Right lobe of liver (tissue), 6 donors: Measurements from ENCODE around the gene PTPN7. TPM values are rescaled to one million over a fixed set of nuclear protein-coding genes. Genes with fewer than 3 reads are reported as not detected.
A peak's percentile ranks its signal among the peaks of the same experiment; 100 is the strongest.

Source experiments
- ATAC-seq, 4 donors: fragments of 200-7000 bp; cut with Tn5 transposase; one replicate each; pipeline ENCODE4 v1.9.1; 2020; ENCODE audit warnings: mild to moderate bottlenecking in 4 of 4, moderate library complexity in 4 of 4
- DNase-seq, 3 donors: peaks; one replicate each; pipeline ENCODE4 v3.0.0-alpha.2; 2020
- H3K27ac ChIP-seq, 3 donors: fragments of 200-600 bp; one replicate each; pipeline ENCODE4 v1.8.0; 2022
- H3K27me3 ChIP-seq, 2 donors: fragments of 200-600 bp; one replicate each; pipeline ENCODE4 v1.8.0; 2022
- H3K36me3 ChIP-seq, 4 donors: fragments of 200-600 bp; sonication (generic) in 1 of 4; one replicate each; pipeline versions ENCODE4 v1.5.1 to v1.8.0; 2017 to 2022; ENCODE audit warnings: control low read depth in 1 of 4
- H3K4me1 ChIP-seq, 4 donors: fragments of 200-600 bp; sonication (generic) in 1 of 4; one replicate each; pipeline versions ENCODE4 v1.5.1 to v1.8.0; 2017 to 2022; ENCODE audit warnings: control low read depth in 1 of 4
- H3K4me3 ChIP-seq, 3 donors: fragments of 200-600 bp; one replicate each; pipeline ENCODE4 v1.8.0; 2022
- H3K9me3 ChIP-seq, 4 donors: fragments of 200-600 bp; sonication (generic) in 1 of 4; one replicate each; pipeline versions ENCODE4 v1.5.1 to v1.8.0; 2017 to 2022; ENCODE audit warnings: control low read depth in 1 of 4
- POLR2A ChIP-seq: fragments of 450-650 bp; IDR thresholded peaks from one replicate; pipeline ENCODE4 v1.6.1; 2017; ENCODE audit warnings: antibody characterized with exemption, mild to moderate bottlenecking
- WGBS: methylation state at CpG from one replicate; pipeline ENCODE4 v1.1.6; 2018; ENCODE audit warnings: low coverage, low lambda C conversion rate; ENCODE audit not compliant: insufficient coverage; ENCODE audit errors: missing lambda C conversion rate; 5-methylcytosine and 5-hydroxymethylcytosine counted together
- intact Hi-C, 2 donors: fragments of 100-400 bp; cut with DNase I; formaldehyde crosslinking; loops; one replicate each; pipeline versions ENCODE4 v1.11.2 to v1.14.1; 2022
- total RNA-seq, 6 experiments: library from RNA; depleted of rRNA in 2 of 6; stranded (reverse); fragments of >200 nt in 2 of 6; fragmentation: NEBNext Ultra II Directional in 3 of 6; extraction: Animal tissue kit (Norgen Biotek cat#: 25700) in 3 of 6; gene quantifications; one replicate each; pipeline versions ENCODE4 v1.1.0 to v1.2.4, GENCODE V29; 2016 to 2023
- TF ChIP-seq, protein P1 (sequence below), 4 donors: fragments of 200-600 bp in 3 of 4; fragments of 450-650 bp in 1 of 4; IDR thresholded peaks; one replicate each; pipeline versions ENCODE4 v1.5.1 to v1.8.0; 2016 to 2022; ENCODE audit warnings: antibody characterized with exemption in 4 of 4, mild to moderate bottlenecking in 2 of 4
- donor health status: DM: no; HTN: yes; CAD: no.
- donor health status: DM: no; HTN: no; CAD: no.
- donor health status: DM: no; HTN: no; CAD: no.
- donor health status: DM: no; HTN: yes; CAD: no.
- donor health status: DM: no; HTN: yes; CAD: no.

Gene PTPN7
- total RNA-seq, 6 experiments from 2014 or later, result 0.18 to 5.1 (median 0.73) TPM

DNA sequence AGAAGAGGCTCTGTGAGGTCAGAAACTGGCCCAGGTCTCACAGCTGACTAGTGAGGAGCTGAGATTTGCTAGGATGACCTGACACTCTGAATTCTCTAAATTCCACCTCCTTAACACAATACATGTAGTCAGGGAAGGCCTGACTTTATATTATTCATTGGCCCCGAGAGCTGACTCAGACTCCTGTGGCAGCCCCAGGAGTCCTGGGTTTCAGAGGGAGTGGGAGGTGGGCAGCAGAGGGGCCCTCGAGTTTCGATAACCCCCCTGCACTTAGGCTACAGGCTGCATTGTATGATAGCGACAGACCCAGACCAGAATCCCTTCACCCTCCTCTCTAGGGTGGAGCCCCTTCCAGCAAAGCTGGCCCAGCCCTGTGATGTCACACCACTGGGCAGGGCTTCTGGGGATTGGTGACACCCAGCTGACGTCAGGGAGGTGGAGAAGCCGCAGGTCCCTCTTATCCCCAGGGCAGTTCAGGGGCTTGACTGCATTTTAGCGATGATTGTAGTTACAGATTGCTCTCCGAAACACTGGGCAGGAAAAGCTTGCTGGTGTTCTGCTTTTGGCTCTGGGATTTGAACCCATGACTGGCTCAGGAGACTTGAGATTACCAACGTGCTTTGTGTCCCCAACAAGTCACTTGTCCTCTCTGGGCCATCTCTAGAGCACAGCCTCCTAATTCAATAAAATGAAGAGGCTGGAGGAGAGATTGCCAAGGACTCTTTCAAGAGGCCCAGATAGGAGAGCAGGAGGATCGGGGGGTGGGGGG lies 54.6 kb downstream of the PTPN7 start:
- ATAC-seq, result no peak
- intact Hi-C loops, result loop anchor here in 1 of 2 donors (5.0 kb wide), 1 partner anchor 88 kb away; no protein-coding TSS in a partner anchor

DNA sequence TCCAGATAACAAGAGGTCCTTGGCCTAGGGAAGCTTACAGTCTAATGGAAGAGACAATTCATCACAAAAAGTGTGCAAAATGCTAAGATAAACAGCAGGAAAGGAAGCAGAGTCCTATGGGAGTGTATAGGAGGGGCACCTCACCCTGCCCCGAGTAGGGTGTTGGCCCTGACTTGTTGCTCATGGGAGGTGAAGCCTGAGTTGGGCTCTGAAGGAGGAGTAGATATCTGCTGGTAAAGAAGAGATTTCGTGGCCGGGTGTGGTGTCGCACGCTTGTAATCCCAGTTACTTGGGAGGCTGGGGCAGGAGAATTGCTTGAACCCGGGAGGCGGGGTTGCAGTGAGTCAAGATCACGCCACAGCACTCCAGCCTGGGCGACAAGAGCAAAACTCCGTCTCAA lies 56.3 kb downstream of the PTPN7 start:
- no peaks in the 10 kb centered on the region for H3K9me3 ChIP-seq
- peaks cover 0 to 26% (median 12%) of the 10 kb centered on the region in 4 donors for H3K4me1 ChIP-seq
- H3K27me3 ChIP-seq, result no peaks in the 10 kb centered on the region
- intact Hi-C loops, result no loop called here
- DNase-seq (no peak), ATAC-seq (no peak)
- H3K4me3 ChIP-seq, result no peak overlapping the region
- no peak overlapping the region for H3K27ac ChIP-seq
- no peak for TF ChIP-seq POLR2A
- TF ChIP-seq, protein P1, sequence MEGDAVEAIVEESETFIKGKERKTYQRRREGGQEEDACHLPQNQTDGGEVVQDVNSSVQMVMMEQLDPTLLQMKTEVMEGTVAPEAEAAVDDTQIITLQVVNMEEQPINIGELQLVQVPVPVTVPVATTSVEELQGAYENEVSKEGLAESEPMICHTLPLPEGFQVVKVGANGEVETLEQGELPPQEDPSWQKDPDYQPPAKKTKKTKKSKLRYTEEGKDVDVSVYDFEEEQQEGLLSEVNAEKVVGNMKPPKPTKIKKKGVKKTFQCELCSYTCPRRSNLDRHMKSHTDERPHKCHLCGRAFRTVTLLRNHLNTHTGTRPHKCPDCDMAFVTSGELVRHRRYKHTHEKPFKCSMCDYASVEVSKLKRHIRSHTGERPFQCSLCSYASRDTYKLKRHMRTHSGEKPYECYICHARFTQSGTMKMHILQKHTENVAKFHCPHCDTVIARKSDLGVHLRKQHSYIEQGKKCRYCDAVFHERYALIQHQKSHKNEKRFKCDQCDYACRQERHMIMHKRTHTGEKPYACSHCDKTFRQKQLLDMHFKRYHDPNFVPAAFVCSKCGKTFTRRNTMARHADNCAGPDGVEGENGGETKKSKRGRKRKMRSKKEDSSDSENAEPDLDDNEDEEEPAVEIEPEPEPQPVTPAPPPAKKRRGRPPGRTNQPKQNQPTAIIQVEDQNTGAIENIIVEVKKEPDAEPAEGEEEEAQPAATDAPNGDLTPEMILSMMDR (IDR thresholded peaks at IDR 0.05), result no peak
- H3K36me3 ChIP-seq, result no peaks in the 10 kb centered on the region
- 87% methylated on average over 5 of the region's 10 CpGs for WGBS

More for the DNA sequence above, 54.6 kb downstream of the PTPN7 start:
- H3K4me1 ChIP-seq, result peaks cover 0 to 29% (median 12%) of the 10 kb centered on the region in 4 donors
- TF ChIP-seq, protein P1 (IDR thresholded peaks at IDR 0.05), result no peak
- TF ChIP-seq POLR2A, result no peak
- H3K27me3 ChIP-seq, result no peaks in the 10 kb centered on the region
- H3K27ac ChIP-seq, result no peak overlapping the region
- no peaks in the 10 kb centered on the region for H3K9me3 ChIP-seq
- WGBS, result 56% methylated on average over 8 of the region's 10 CpGs
- no peak overlapping the region for H3K4me3 ChIP-seq
- H3K36me3 ChIP-seq, result no peaks in the 10 kb centered on the region
- no peak for DNase-seq

DNA sequence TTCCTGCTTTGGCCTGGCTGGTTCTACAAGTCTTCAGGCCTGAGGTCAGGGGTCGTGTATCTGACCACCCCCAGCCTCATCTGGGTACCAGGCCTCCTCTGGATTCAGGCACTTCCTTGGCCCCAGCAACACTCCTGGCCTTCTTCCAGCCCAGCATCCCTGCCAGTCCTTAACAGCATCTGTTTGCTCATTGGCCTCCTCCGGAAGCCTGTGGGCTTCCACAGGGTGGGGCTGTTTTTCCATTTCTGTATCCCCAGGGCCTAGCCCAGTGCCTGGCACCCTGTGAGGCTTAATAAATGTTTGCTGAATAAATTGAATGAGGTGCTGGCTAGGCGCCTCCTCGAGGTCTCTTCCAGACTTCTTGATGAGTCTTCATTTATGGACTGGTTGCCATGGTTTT lies 59.2 kb downstream of the PTPN7 start:
- no peaks in the 10 kb centered on the region for H3K4me1 ChIP-seq
- intact Hi-C loops, result no loop called here
- ATAC-seq, result peak in 1 of 4 donors; percentile 20
- H3K4me3 ChIP-seq, result no peak overlapping the region
- WGBS, result 55% methylated on average over 4 of the region's 4 CpGs
- no peaks in the 10 kb centered on the region for H3K9me3 ChIP-seq
- no peak for DNase-seq
- H3K27me3 ChIP-seq, result no peaks in the 10 kb centered on the region
- H3K36me3 ChIP-seq, result no peaks in the 10 kb centered on the region
- H3K27ac ChIP-seq, result no peak overlapping the region
- TF ChIP-seq, protein P1 (IDR thresholded peaks at IDR 0.05), result no peak
- TF ChIP-seq POLR2A, result no peak

Other genes starting within 250 kb of the PTPN7 start
- gene LMOD1, start 214.1 kb downstream of the PTPN7 start, total RNA-seq, result 1 to 10 TPM; 1.1 to 3.5 (median 2.1) TPM
- 10 to 100 TPM; 26.5 to 44.1 (median 38.1) TPM for gene TIMM17A, start 205.1 kb downstream of the PTPN7 start, total RNA-seq
- 10 to 100 TPM; 28.9 to 51.5 (median 41.3) TPM for gene RNPEP, start 178.0 kb downstream of the PTPN7 start, total RNA-seq
- gene ELF3, start 150.0 kb downstream of the PTPN7 start, total RNA-seq, result 100 to 1,000 TPM in 1 of 6 experiments, 10 to 100 TPM in 5; 12.6 to 266 (median 57.8) TPM
- under 1 TPM in 4 of 6 experiments, not detected in 2; 0.12 to 0.49 (median 0.12) TPM for gene GPR37L1, start 37.7 kb downstream of the PTPN7 start, total RNA-seq
- gene ARL8A, start 15.9 kb downstream of the PTPN7 start, total RNA-seq, result 10 to 100 TPM; 23.1 to 57.7 (median 36.1) TPM
- 1 to 10 TPM in 3 of 6 experiments, under 1 TPM in 3; 0.17 to 2.0 (median 1.0) TPM for gene LGR6, start 33.2 kb upstream of the PTPN7 start, total RNA-seq
- gene UBE2T, start 181.3 kb upstream of the PTPN7 start, total RNA-seq, result 1 to 10 TPM in 3 of 6 experiments, under 1 TPM in 3; 0.53 to 9.1 (median 1.1) TPM
- gene PPP1R12B, start 188.1 kb upstream of the PTPN7 start, total RNA-seq, result 10 to 100 TPM; 13.7 to 22.2 (median 16.6) TPM